HG03025 (cell line): ENCODE measurements around the gene CTRB2.
"Not testable (repeated sequence)": the region's sequence is repeated elsewhere in the genome, so short reads cannot be mapped to it uniquely, and the experiment has no call there.

Experiments
- ATAC-seq: cut with Tn5 transposase; IDR thresholded peaks from one replicate; pipeline ENCODE4 v1.9.1; 2021; ENCODE audit warnings: mild to moderate bottlenecking, moderate library complexity; ENCODE audit not compliant: unreplicated experiment, low FRiP score

Gene CTRB2

GRCh38 chr16:75208242-75208825 is 1.4 kb upstream of the CTRB2 start:
- ATAC-seq: no peak

GRCh38 chr16:75207831-75208230 is 870 bp upstream of the CTRB2 start:
- no peak for ATAC-seq

- ATAC-seq: not testable (repeated sequence)
These were observed 806 bp downstream of the CTRB2 start for GRCh38 chr16:75205961-75206748.

GRCh38 chr16:75205438-75205837 is 1.5 kb downstream of the CTRB2 start:
- not testable (repeated sequence) for ATAC-seq

DNA sequence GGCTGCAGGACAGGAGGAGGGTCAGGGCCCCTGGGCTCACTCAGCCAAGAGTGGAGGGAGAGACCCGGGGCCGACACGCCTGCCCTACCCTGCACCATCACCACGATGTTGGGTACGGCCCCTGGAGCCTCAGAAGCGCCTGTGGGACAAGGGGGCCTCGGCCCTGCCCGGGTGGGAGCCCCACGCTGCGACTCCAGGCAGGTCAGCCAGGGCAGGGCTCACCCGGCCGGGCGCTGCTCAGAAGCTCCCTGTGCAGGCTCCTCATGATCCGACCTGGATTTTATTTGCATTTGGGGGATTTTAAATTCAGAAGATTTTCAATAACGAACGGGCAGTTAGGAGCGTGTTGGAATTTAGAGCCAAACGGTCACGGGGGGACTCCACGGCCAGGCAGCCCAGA is 2.1 kb downstream of the CTRB2 start:
- ATAC-seq: not testable (repeated sequence)

DNA sequence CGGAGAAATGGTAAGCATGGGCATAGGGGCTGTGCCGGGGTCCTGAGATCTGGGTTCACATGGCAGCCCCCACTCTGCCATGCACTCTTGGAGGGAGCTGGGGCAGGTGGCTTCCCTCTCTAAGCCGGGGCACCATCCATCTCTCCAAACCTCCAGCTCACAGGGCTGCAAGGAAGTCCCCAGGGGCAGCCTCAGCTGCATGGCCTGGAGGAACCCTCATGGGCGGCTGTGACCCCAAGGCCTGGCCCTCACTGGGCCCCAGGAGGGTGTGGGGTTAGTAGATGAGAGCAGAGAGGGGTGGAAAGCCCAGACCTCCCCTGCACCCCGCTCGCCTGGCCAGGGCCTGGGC is 2.6 kb downstream of the CTRB2 start:
- no peak for ATAC-seq

- no peak for ATAC-seq
These were observed 3.1 kb downstream of the CTRB2 start for GRCh38 chr16:75203667-75204409.

DNA sequence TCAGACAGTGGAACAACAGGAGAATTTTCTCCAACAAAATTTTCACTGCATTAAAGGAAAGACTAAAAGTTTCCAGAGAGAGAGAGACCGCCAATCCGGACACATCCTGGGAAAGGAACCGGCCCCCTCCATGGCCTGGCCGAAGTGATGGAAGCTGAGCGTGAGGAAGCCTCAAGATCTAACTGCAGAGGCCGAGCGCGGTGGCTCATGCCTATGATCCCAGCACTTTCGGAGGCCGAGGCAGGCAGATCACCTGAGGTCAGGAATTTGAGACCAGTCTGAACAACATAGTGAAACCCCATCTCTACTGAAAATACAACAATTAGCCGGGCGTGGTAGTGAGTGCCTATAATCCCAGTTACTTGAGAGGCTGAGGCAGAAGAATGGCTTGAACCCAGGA is 3.9 kb downstream of the CTRB2 start:
- no peak for ATAC-seq

DNA sequence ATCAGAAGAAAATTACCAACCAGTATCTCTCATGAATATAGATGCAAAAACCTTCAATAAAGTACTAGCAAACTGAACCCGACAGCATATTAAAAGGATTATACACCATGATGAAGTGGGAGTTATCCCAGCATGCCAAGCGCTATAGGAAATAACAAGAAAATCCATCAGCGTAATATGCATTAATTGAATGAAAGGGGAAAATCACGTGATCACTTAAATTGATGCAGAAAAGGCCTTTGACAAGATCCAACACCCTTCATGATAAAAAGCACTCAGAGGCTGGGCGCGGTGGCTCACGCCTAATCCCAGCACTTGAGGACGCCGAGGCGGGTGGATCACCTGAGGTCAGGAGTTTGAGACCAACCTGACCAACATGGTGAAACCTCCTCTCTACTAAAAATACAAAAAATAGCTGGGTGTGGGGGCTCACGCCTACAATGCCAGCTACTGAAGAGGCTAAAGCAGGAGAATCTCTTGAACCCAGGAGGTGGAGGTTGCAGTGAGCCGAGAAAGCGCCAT is 4.8 kb downstream of the CTRB2 start:
- ATAC-seq: no peak

DNA sequence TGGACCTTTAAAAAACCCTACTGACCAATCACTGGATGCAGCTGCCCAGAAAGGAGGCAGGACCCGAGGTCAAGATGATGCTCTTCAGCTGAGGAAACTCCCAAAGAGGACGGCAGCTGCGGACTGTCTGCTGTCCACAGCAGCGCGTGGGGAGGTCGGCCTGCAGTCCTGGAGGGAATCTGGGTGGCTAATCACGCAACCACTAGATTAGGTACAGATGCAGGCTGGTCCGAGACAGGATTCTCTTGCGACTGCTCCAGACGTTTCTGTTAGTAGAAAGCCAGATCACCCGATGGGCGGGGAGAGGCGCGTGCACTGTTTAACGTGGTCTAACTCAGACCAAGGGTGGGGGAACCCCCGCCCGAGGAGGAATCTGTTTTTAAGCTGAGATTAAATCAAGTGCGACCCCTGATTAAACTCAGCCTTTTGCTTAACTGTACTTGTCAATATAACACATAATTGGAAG is 8.8 kb downstream of the CTRB2 start:
- ATAC-seq: no peak

DNA sequence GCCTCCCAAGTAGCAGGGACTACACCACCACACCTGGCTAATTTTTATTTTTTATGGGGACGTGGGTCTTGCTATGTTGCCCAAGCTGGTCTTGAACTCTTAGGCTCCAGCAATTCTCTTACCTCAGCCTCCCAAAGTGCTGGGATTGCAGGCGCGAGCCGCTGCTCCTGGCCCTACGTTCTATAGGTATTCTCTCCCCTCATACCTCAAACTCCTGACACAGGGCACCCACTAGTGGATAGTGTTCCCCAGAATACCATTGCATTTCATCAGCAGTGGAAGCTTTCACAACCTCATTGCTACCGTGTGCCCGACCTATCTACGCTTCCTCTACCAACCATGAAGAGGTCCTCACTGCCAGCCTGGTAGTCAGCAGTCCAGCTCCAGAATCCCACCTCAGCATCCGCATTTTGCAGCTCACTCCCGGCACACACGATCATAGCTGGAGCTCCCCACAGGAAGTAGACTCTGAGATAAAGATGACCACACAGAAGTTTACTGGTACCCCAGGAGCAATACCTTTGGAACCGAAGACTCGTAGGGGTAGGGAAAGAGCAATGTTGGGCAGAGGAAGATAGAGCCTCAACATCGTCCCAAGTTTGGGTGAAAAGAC is 9.3 kb downstream of the CTRB2 start:
- no peak for ATAC-seq

DNA sequence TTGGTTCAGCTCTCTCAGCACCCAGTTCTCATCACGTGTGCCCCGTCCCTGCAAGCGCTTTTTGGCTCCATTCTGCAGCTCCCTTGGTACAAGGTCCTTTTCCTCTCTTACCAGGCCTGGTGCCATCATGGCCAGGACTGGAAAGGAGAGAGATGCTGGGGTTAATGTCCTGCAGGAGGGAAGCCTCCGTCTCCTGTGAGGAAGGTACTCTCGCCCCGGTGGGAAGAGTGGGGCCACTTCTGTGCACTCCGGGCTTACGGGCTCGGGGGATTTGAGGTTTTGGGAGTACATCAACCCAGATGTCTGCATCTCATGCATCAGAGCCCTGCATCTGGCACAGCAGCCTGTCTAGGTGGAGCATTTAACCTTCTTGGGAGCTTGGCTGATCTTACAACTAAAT is 10.1 kb downstream of the CTRB2 start:
- no peak for ATAC-seq

GRCh38 chr16:75195811-75196790 is 10.9 kb downstream of the CTRB2 start:
- ATAC-seq: no peak

DNA sequence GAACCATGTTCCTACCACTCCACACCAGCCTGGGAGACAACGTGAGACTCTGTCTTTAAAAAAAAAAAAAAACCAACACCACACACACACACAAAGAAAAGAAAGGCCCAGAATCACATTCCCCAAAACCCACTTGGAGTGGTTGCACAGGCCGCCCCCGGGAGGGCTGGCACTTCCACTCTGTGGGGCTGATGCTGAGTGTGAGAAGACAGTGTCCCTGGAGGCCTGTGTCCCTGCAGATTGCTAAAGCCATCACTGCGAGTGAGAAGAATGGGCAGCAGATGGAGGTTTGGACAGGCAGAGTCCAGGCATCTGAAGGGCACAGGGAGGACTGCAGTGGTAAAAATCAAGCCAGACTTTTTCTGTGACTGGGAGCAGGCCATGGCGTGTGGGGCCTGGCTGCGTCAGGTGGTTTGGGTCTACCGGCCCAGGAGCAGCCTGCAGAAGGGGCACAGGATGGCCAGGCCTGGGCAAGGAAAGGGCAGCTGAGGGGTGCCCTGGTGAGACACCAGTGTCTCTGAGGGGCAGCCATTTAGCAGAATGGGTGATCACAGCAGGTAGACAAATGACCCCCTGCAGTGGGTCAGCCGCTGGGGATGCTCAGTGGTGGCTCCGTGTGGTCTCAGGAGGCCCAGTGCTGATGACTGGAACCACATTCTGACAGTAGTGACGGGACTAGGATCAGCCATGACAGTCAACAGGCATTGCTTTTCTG is 13.1 kb downstream of the CTRB2 start:
- no peak for ATAC-seq

DNA sequence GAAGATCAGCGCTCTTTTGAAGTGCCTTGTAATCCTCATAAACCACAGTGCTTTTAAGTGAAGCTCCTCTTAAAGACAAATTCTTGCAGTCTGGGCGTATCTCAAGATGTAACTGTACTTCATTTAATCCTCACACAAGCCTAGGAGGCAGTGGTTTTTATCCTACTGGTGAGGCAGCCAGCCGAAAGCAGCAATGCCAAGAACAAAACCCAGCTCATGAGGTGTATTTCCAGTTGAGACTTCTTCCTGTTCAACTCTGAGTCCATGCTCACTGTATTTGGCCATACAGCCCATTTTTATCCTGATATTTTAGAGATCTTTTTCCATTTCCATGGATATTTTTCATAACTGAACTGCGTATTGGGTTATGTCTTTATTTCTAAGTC is 13.7 kb downstream of the CTRB2 start:
- ATAC-seq: no peak

GRCh38 chr16:75192606-75193264 is 14.2 kb downstream of the CTRB2 start:
- no peak for ATAC-seq

DNA sequence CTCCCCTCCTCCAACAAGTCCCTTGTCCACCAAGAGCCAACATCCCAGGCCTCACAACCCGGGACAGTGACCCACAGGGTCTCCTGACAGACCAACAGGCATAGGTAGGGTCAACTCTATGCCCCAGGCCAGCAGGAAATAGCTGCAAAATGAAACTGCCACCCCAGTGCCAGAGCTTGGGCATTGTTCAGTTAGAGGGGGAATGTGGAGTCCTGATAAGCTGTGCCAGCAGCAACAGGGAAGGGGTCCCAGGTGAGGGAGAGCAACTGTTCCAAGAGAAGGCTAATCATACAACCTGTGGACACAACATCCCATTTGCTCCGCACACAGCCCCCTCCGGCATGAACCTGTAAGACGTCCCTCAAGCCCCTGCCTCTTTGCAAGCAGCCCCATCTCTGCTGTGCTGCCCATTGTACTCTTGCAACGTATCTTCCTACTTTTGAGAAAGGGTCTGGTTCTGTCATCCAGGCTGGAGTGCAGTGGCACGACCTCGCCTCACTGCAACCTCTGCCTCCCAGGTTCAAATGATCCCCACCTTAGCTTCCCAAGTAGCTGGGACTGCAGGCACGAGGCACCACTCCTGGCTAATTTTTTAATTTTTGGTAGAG is 17.2 kb downstream of the CTRB2 start:
- no peak for ATAC-seq

DNA sequence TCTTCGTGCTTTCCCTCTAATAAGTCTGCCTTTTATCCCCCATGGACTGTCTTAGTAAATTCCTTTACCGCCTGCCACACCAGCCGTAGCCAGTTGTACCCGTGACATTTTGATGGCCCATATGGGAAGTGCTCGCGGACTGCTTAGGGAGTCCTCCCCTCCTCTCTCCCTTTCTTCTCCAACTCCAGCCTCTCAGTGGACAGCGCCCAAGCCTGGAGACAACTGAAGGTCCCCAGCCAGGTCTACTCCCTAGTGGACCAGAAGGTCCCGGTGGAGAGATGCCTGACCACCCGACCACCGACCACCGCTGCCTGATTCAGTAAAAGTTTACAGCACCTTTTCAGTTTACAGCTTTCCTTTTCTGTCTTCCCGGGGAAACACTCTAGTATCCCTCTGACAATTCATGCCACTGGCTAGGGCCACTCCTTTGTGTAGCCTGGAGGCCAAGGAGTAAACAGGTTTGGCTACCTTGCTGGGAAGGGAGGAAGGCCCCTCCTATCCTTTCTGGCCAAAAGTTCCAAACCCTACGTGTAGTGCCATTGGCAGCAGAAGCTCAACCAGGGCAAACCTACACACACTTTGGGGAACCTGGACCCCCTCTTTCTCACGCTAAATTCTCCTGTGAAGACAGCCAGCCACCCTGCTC is 18.0 kb downstream of the CTRB2 start:
- ATAC-seq: no peak
